ENCODE data around the gene GSTT4. TPM values are rescaled to one million over a fixed set of nuclear protein-coding genes. Genes with fewer than 3 reads are reported as not detected.
"Not testable (repeated sequence)": the region's sequence is repeated elsewhere in the genome, so short reads cannot be mapped to it uniquely, and the experiment has no call there.

The GSTT4 gene
- total and polyA plus RNA-seq, 2 of the 13 experiments (the other 11 are each of a cell fraction or from before 2014, with no cell fraction given), result 0.59 to 0.62 TPM

- TF ChIP-seq ZNF343 (CRISPR knock-in tag; IDR thresholded peaks at IDR 0.05) (0 out of 2 replicates have a peak, but pooled peaks have one; percentile 20), THAP11 (CRISPR knock-in tag; IDR thresholded peaks at IDR 0.05) (no peak)
- H3K4me2 ChIP-seq (ENCODE audit: low read depth, low read length), result no peak overlapping the region
- no peak overlapping the region for H3K27ac ChIP-seq (ENCODE audit: extremely low read length, insufficient read depth, low read length)
- no peaks in the 10 kb centered on the region for H3K36me3 ChIP-seq (replicated peaks in 1 of 2; ENCODE audit: control insufficient read depth in 1 of 2, insufficient read depth in 2 of 2, low read length in 2 of 2)
- no TSS peak for BruUV-seq (replicated peaks)
- H3K4me1 ChIP-seq (ENCODE audit: insufficient read depth, low read length), result peaks cover 58% of the 10 kb centered on the region
- H3K4me3 ChIP-seq (replicated peaks in 1 of 3; ENCODE audit: insufficient read depth in 1 of 3, low read depth in 2 of 3, low read length in 3 of 3), result no peak overlapping the region
- DNase-seq (ENCODE audit: low spot score) (no peak), ATAC-seq (no peak), FAIRE-seq (no peak)
- ChIA-PET CTCF (ENCODE audit: low intra/inter-chr PET ratio, low total read pairs) (no interaction called here), POLR2A (interaction anchor here (1.4 kb wide), 1 partner anchor 9 kb away, joined by 5 read pairs; the partner anchor contains the start of gene CABIN1)
- H3K27me3 ChIP-seq (ENCODE audit: control insufficient read depth in 1 of 2, insufficient read depth in 2 of 2, low read length in 2 of 2), result no peaks in the 10 kb centered on the region
- no peaks in the 10 kb centered on the region for H3K79me2 ChIP-seq (ENCODE audit: insufficient read depth, low read length)
- no peaks in the 10 kb centered on the region for H4K20me1 ChIP-seq (ENCODE audit: insufficient read depth, low read length)
- in situ Hi-C loops (cut with HindIII; ENCODE audit: extremely low pct_ligation_motif_present, low pct_unique_long_range_greater_than_20kb), result no loop called here
- intact Hi-C loops (cut with micrococcal nuclease; ENCODE audit: unreplicated experiment), result no loop called here
- WGBS (ENCODE audit: low lambda C conversion rate), result 74% methylated on average over 7 of the region's 9 CpGs
- H3K9ac ChIP-seq (ENCODE audit: insufficient read depth, low read depth, low read length), result no peak overlapping the region
- H3K9me3 ChIP-seq (ENCODE audit: low read length), result no peaks in the 10 kb centered on the region
- no peak overlapping the region for H2AFZ ChIP-seq (ENCODE audit: low read length)
Observed at GRCh38 chr22:24001314-24001713, 3.9 kb downstream of the GSTT4 start.

- H3K36me3 ChIP-seq (replicated peaks in 1 of 2; ENCODE audit: control insufficient read depth in 1 of 2, insufficient read depth in 2 of 2, low read length in 2 of 2); H3K79me2 ChIP-seq (ENCODE audit: insufficient read depth, low read length); H3K4me2 ChIP-seq (ENCODE audit: low read depth, low read length); DNase-seq (ENCODE audit: low spot score); H2AFZ ChIP-seq (ENCODE audit: low read length); intact Hi-C loops (cut with micrococcal nuclease; ENCODE audit: unreplicated experiment); POLR2A ChIA-PET; ATAC-seq; H4K20me1 ChIP-seq (ENCODE audit: insufficient read depth, low read length); BruUV-seq (replicated peaks); CTCF ChIA-PET (ENCODE audit: low intra/inter-chr PET ratio, low total read pairs); in situ Hi-C loops (cut with HindIII; ENCODE audit: extremely low pct_ligation_motif_present, low pct_unique_long_range_greater_than_20kb); H3K9me3 ChIP-seq (ENCODE audit: low read length); H3K27me3 ChIP-seq (ENCODE audit: control insufficient read depth in 1 of 2, insufficient read depth in 2 of 2, low read length in 2 of 2); H3K27ac ChIP-seq (ENCODE audit: extremely low read length, insufficient read depth, low read length); H3K4me3 ChIP-seq (replicated peaks in 1 of 3; ENCODE audit: insufficient read depth in 1 of 3, low read depth in 2 of 3, low read length in 3 of 3); FAIRE-seq; H3K9ac ChIP-seq (ENCODE audit: insufficient read depth, low read depth, low read length): not testable (repeated sequence)
- H3K4me1 ChIP-seq (ENCODE audit: insufficient read depth, low read length), result peaks cover 45% of the 10 kb centered on the region
- WGBS (ENCODE audit: low lambda C conversion rate), result 56% methylated on average over 7 of the region's 7 CpGs
Observed at GRCh38 chr22:23999779-24000178, 5.5 kb downstream of the GSTT4 start.

GRCh38 chr22:23997092-23997491 is 8.2 kb downstream of the GSTT4 start:
- Histone ChIP-seq H3K36me3 (replicated peaks in 1 of 2; ENCODE audit: control insufficient read depth in 1 of 2, insufficient read depth in 2 of 2, low read length in 2 of 2) (no peaks in the 10 kb centered on the region), H3K9ac (ENCODE audit: insufficient read depth, low read depth, low read length) (no peak overlapping the region), H3K9me3 (ENCODE audit: low read length) (no peaks in the 10 kb centered on the region), H3K79me2 (ENCODE audit: insufficient read depth, low read length) (no peaks in the 10 kb centered on the region), H3K27ac (ENCODE audit: extremely low read length, insufficient read depth, low read length) (no peak overlapping the region), H2AFZ (ENCODE audit: low read length) (no peak overlapping the region), H3K4me3 (replicated peaks in 1 of 3; ENCODE audit: insufficient read depth in 1 of 3, low read depth in 2 of 3, low read length in 3 of 3) (no peak overlapping the region), H4K20me1 (ENCODE audit: insufficient read depth, low read length) (no peaks in the 10 kb centered on the region), H3K27me3 (ENCODE audit: control insufficient read depth in 1 of 2, insufficient read depth in 2 of 2, low read length in 2 of 2) (no peaks in the 10 kb centered on the region), H3K4me2 (ENCODE audit: low read depth, low read length) (no peak overlapping the region), H3K4me1 (ENCODE audit: insufficient read depth, low read length) (peaks cover 20% of the 10 kb centered on the region)
- ATAC-seq (no peak), DNase-seq (ENCODE audit: low spot score) (peak; percentile 64), FAIRE-seq (no peak)
- BruUV-seq (replicated peaks), result no TSS peak
- 2% methylated on average over 3 of the region's 3 CpGs for WGBS (ENCODE audit: low lambda C conversion rate)
- CTCF ChIA-PET (ENCODE audit: low intra/inter-chr PET ratio, low total read pairs), result no interaction called here
- POLR2A ChIA-PET, result interaction anchor here (1.0 to 1.1 kb wide), 3 partner anchors 12 to 103 kb away, joined by 4 to 5 read pairs (median 5); partner anchors contain the start of gene MIF
- intact Hi-C loops (cut with micrococcal nuclease; ENCODE audit: unreplicated experiment) (no loop called here), in situ Hi-C loops (cut with HindIII; ENCODE audit: extremely low pct_ligation_motif_present, low pct_unique_long_range_greater_than_20kb) (no loop called here)
- no peak for TF ChIP-seq ZSCAN20 (CRISPR knock-in tag; IDR thresholded peaks at IDR 0.05; ENCODE audit: borderline replicate concordance)
- no peak for TF ChIP-seq HIVEP1 (CRISPR knock-in tag; IDR thresholded peaks at IDR 0.05)
- 0 out of 2 replicates have a peak, but pooled peaks have one; percentile 36 for TF ChIP-seq HDAC1 (CRISPR knock-in tag; IDR thresholded peaks at IDR 0.05)
- TF ChIP-seq TRIM22 (IDR thresholded peaks at IDR 0.05), result no peak
- TF ChIP-seq GMEB1 (CRISPR knock-in tag; IDR thresholded peaks at IDR 0.05; ENCODE audit: borderline replicate concordance), result no peak
- TF ChIP-seq CBFB (CRISPR knock-in tag; IDR thresholded peaks at IDR 0.05), result no peak
- TF ChIP-seq ZNF891 (CRISPR knock-in tag; IDR thresholded peaks at IDR 0.05), result no peak
- peak; percentile 86 for TF ChIP-seq HNF4A (CRISPR knock-in tag; IDR thresholded peaks at IDR 0.05)

Measured in HepG2 (cell line).